GM19324 (cell line): ENCODE data around the gene TRNT1.

ENCODE experiments used
- ATAC-seq: cut with Tn5 transposase; IDR thresholded peaks from one replicate; pipeline ENCODE4 v1.9.1; 2021; ENCODE audit warnings: mild to moderate bottlenecking, moderate library complexity; ENCODE audit not compliant: unreplicated experiment, low FRiP score

Gene TRNT1

GRCh38 chr3:3126477-3127431 is at the start of gene TRNT1:
TSS of gene TRNT1 (plus strand) at chr3:3126940. CDS start at chr3:3129041, 2,101 bp downstream.
- peak; percentile 96 for ATAC-seq

DNA sequence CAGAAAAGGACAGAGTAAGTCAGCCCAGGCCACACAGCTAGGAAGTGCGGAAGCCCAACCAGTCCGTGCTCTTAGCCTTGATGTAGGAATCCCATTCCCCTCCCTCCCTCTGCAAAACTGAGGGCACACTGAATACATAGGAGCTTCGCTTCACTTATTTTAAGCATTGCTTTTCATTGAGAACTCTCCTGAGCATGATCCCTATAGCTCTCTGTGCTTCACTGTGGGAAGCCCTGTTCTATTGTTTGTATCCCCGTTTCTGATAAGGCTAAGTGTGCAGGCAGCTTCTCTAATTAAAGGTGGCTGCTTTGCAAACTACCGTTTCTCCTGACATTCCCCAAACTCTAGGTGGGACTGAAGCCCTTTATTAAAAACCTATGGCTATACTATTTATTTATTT is 46.4 kb upstream of the TRNT1 start:
- ATAC-seq, result no peak

GRCh38 chr3:3081381-3082233 is 45.1 kb upstream of the TRNT1 start:
- peak; percentile 51 for ATAC-seq

- peak; percentile 83 for ATAC-seq
These were observed 44.4 kb upstream of the TRNT1 start for GRCh38 chr3:3082234-3082924.

GRCh38 chr3:3084890-3085289 is 41.9 kb upstream of the TRNT1 start:
- ATAC-seq, result no peak

- ATAC-seq, result no peak
These were observed 41.0 kb upstream of the TRNT1 start for GRCh38 chr3:3085782-3086181.

DNA sequence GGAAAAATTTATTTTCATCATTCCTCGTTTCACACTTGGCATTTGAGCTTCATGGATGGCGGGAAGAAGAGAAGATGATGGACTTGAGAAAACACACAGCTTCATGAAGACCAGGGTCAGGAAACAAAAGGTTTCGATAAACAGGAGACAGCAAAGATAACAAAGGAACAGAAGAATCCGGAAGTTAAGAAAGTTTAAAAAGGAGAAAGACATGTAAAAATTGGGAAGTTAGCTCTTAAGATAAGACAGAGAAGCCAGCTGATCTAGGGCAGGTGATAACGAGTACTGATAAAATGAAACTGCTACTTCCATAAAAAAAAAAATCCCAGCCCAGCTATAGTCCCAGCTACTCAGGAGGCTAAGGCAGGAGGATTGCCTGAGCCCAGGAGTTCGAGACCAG is 40.5 kb upstream of the TRNT1 start:
- ATAC-seq, result no peak

DNA sequence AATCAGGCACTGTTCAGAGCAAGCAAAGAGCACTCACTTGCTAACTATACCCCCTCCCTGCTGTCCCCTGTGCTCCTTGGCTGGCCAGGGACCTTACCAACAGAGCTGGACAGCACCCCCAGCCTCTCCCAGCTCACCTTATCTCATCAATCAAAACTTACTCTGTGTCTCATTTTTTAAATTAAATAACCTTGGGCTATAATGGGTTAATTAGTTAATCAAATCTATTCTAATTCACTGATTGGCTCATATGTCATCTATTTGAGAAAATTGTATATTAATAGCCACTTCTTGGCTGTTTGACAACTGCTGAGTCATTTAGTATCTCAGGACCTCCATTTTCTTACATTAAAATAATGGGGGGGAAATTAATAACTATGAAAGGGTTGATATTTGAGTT is 39.5 kb upstream of the TRNT1 start:
- ATAC-seq, result no peak

DNA sequence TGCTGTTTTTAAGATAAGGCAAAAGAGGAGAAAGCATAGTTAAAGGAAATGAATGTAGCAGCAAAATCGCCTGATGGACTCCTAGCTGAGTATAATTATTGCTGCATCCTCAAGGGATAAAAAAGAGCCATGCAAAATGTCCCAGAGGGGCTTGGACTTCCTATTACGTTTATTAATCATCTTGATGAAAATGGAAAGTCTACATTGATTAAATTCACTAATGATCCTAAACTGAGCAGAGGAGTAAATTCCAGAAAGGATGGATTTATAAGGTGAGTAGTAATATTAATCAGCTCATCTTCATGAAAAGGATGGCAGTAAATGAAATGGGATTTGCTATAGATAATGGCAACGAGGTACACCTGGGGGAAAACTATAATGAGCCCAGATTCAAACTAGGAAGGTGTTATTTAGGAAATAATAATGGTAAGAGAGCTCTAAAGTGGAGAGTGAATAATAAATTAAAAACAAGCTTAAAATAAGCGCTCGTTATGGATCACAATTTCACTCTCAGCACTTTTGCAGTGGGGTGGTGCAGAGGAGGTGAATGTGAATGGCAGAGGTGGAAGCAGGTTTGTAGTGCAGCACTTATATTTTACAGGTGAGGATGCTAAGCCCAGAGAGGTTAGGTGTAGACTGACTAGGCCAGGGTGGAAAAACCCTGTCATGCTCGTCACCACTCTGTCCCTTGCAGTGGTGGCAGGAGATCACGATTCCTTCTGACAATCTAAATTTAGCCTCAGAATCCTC is 38.8 kb upstream of the TRNT1 start:
- no peak for ATAC-seq

GRCh38 chr3:3089017-3089416 is 37.7 kb upstream of the TRNT1 start:
- ATAC-seq, result peak; percentile 98

DNA sequence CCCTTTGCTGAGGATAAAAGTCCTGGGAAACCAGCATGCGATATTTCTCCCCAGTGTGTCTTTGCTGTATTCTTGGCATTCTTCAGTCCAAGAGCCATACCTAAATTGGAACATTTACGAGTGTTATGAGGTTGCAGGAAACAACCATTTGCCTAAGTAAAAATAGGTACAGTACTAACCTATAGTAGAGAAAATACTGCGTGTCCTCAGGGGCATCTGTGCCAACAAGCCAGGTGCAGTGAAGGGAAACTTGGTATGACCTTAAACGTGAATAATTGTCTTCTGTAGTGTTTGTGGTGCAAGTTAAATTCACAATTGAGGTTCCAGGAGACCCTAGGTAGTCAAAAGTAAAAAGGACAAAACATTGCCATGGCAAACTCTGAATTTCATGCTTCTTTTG is 28.8 kb upstream of the TRNT1 start:
- peak; percentile 60 for ATAC-seq

- no peak for ATAC-seq
These were observed 24.9 kb upstream of the TRNT1 start for GRCh38 chr3:3101660-3102458.

GRCh38 chr3:3102751-3103150 is 24.0 kb upstream of the TRNT1 start:
- no peak for ATAC-seq

- ATAC-seq, result no peak
These were observed 21.5 kb upstream of the TRNT1 start for GRCh38 chr3:3105246-3105645.

DNA sequence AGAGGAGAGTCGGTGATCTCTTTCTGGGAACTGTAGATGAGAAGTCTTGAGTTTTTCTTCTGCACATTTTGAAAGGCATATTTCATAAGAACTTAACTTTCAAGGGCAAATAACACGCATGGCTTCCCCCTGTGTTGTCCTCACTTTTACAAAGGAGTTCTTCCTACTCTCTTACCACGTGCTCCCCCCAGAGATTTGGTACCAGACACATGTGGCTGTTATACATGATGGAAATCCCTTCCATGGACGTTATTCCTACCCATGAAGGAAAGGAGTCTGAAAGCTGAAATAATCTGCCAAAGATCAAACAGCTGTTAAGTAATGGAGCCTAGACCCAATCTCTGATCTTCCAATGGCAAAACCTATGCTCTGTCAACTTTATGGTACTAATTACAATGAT is 20.9 kb upstream of the TRNT1 start:
- no peak for ATAC-seq

DNA sequence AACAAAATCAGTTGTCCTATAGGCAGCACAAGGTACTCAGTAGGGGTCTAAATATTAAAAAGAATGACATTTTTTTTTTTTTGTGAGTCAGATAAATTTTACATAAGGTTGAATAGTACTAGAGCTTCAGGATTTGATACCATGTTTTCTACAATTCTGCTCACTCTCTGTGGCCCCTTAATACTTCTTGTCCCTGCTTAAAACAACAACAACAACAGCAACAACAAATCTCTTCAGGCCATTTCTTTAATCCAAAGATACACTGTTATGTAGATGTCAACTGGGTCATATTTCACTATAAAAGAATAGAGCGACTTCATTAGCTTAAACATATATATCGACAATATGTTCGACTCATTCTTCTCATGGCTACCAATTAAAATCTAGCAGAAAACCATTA is 19.6 kb upstream of the TRNT1 start:
- ATAC-seq, result no peak

- no peak for ATAC-seq
These were observed 18.9 kb upstream of the TRNT1 start for GRCh38 chr3:3107858-3108257.

DNA sequence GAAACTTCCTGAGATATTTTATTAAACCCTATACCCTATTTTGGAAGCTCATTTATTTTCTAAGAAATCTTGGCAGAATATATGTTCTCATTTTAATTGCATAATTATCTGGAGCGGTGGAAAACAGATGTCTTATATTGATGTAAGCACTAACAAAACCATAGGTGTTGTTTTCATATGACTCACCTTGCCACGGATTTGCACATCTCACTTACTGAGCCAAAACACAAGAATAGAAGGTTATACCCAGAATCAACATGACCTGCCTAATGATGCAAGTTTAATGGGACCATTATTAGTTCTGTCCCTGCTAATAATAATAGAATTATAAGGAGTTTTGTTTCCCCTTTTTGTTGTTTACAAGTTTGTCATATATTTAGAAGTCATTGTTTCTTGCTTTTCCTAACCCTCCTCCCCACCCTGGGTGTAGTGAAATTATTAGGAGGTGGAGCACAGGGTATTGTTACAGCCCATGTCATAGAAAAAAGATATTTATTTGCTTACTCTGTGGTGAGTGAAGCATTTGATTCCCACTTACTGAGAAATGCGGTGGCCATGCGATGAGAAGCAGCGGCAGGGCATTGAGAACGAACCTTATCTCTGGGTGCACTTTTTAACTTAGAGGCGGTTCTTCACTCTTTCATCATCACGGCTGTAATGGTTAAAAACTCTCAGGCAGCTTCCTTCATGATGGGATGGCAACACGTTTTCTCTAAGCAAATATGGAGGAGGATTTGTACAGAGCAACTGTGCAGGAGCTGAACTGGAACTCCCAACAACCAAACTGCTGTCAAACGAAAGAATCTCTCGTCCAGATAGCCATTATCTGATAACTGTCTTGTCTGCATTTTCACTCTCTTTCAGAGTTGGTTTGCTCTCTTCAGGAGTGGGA is 17.1 kb upstream of the TRNT1 start:
- ATAC-seq, result peak; percentile 44
